Measurements from ENCODE around the gene SPACA5.
"Not testable (repeated sequence)": the region's sequence is repeated elsewhere in the genome, so short reads cannot be mapped to it uniquely, and the experiment has no call there.

The SPACA5 gene

DNA sequence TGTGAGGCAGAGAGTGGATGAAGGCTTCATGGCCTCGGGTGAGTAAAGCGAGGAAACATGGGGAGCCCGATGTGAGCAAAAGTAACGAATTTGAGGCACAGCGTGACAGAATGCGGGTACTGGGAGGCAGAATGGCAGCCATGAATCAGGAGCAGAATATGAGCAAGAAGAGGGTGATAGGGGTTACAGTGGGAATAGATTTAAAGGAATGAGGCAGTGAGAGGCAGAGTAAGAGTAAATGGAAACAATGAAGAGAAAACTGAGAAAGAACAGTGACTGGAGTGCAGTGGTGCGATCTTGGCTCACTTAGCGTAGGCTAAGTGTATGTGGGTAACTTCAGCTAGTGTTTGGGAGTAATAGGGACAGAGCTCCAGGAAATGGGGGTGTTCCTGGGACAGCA, at the start of gene SPACA5:
Gene SPACA5, plus strand, starts transcription at position 301 of the 400 bp plus-strand sequence. CDS start 815 bp downstream, outside the sequence.
- DNase-seq (ENCODE audit: low read depth in 2 of 2) = not testable (repeated sequence)

DNA sequence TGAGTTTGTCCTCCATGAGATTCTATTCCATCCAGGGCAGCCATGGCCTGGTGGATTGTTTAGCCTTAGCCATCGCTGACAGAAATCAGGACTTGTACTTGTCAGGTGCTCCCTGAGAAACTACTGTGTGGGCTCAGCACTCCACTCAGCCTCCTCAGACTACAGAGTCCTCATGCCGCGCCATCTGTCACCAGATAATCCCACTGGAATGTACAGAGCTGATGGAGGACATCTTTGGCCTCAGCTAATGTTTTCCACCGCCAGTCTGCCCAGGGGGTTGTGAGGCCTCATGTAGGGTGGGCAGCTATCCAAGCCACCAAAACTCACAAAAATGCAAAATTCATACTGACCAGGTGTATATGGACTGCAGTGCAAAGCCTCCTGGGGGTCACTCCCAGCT, 48.6 kb upstream of the SPACA5 start:
- not testable (repeated sequence) for DNase-seq (ENCODE audit: low read depth in 2 of 2)

DNA sequence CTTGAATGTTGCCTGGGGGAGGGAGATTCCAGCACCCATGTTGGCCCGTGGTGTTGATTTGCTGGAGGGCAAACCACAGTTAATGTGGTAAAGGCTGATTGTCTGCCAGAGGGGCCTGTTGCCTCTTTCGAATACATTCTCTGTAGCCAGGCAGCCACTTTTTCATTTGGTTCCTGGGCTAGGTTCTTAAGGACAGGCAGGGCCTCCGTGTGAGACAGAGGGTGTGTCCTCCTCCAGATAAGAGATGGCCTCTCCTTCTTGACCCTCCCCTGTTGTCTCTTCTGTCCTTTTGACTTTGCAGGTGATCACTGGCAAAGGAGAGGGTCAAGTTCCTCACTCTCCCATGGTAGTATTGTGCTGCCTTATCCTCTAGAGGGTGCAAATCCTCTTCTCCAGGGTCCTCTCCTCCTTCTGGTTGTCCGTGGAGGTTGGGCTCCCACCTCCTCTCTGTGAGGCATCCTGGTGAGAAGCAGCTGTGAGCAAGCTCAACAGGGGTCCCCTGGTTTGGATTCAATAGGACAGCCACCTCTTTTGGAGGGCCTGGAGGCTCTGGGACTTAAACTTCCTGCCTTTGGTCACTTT, 47.9 kb upstream of the SPACA5 start:
- no peak for DNase-seq (ENCODE audit: low read depth in 2 of 2)

DNA sequence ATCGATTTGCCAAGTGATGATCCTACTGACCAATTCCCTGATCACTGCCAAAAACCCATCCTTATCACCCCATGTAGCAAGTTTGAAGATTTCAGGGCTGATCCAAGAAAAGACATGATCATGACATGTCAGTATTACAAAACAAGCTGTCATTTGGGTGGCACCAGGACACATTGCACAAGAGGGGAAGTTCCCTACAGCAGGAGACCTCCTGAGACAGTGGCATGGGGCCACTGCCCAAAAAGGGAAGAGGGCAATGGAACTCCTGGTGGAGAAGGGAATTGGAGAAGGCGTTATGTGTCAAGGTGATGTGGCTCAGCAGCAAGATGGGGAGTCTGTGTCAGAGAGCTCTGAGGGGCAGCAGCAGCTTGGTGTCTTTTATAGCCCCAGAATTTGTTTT, 46.4 kb upstream of the SPACA5 start:
- no peak for DNase-seq (ENCODE audit: low read depth in 2 of 2)

DNA sequence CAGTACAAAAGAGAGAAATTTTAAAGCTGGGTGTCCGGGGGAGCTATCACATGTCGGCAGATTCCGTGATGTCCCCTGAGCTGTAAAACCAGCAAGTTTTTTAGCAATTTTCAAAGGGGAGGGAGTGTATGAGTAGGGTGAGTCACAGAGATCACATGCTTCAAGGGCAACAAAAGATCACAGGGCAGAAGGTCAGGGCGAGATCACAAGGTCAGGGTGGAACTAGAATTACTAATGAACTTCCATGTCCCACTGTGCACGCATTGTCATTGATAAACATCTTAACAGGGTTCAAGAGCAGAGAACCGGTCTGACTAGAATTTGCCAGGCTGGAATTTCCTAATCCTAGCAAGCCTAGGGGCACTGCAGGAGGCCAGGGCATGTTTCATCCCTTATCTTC, 45.0 kb upstream of the SPACA5 start:
- not testable (repeated sequence) for DNase-seq (ENCODE audit: low read depth in 2 of 2)

DNA sequence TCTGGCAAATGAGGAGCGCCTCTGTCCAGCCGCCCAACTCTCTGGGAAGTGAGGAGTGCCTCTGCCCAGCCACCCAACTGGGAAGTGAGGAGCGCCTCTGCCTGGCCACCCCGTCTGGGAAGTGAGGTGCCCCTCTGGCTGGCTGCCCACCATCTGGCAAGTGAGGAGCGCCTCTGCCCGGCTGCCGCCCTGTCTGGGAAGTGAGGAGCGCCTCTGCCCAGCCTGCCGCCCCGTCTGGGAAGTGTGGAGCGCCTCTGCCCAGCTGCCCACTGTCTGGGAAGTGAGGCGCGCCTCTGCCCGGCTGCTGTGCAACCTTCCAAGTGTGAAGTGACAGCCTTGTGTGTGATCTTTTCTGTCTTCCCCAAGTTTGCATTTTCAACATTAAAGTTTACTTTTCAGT, 41.3 kb upstream of the SPACA5 start:
- not testable (repeated sequence) for DNase-seq (ENCODE audit: low read depth in 2 of 2)

DNA sequence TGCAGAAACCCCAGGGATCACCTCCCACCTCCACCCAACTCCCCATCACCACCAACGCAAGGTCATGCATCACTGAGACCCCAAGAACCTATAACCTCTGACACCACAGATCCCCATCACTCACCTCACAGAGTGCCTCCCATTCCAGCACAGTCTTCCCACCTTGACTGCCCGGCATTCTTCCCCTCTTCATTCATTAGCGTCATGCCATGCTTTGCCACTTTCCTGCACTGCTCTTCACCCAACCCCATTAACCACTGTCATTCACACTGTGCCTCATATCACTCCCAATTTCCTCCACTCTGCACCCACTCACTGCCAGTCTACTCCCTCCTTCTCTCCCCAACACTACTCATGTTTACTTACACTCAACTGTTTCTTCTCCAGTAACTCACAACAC, 33.6 kb upstream of the SPACA5 start:
- no peak for DNase-seq (ENCODE audit: low read depth in 2 of 2)

DNA sequence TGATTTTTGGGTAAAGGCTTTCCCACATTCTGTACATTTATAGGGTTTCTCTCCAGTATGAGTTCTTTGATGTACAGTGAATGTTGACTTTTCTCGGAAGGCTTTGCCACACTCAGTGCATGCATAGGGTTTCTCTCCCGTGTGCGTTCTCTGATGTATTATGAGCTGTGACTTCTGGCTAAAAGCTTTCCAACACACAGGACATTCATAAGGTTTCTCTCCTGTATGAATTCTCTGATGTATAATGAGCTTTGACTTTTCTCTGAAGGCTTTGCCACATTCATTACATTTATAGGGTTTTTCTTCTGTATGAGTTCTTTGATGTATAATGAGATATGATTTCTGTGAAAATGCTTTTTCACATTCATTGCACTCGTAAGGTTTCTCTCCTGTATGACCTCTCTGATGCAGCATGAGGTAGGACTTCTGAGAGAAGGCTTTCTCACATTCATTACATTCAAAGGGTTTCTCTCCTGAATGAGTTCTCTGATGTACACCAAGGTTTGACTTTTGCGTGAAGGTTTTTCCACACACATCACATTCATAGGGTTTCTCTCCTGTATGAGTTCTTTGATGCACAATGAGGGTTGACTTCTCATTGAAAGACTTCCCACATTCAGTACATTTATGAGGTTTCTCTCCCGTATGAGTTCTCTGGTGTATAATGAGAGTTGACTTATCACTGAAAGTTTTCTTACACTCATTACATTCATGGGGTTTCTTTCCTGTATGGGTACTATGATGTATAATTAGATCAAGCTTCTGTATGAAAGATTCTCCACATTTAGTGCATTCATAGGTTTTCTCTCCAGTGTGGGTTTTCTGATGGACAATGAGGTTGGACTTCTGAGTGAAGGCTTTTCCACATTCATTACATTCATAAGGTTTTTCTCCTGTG, 30.3 kb upstream of the SPACA5 start:
- DNase-seq (ENCODE audit: low read depth in 2 of 2) = no peak

DNA sequence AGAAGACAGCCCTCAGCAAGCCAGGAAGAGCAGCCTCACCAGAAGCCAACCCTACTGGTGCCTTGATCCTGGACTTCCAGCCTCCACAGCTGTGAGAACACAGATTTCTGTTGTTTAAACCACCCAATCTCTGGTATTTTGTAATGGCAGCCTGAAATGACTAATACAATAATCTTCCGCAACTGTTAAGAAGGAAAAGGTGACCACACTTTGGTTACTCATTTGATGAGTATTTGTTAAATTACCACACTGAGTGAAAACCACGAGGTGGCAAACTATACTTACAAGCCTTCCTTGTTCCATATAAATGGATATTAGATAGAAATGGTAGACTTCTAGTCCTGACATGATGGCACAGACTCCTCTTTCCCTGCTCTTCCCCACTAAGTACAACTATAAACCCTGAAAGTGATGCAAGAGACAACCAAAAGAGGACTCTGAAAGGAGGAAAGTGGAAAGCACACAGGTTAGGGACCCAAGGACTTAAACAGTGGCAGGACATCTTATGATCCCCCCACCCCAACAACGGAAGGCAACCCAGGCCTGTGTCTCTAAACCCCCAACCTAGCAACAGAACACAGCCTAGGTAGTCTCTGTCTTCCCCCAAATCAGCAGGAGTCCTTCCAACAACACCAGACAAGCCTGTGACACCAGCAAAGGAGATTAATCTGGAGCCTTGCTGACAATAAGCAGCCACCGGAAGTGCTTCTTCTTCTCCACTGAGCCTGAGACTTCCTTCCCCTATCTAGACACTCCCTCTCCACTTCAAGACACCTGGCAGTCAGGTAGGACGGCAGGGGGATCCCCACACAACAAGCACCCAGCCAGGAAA, 15.3 kb upstream of the SPACA5 start:
- no peak for DNase-seq (ENCODE audit: low read depth in 2 of 2)

DNA sequence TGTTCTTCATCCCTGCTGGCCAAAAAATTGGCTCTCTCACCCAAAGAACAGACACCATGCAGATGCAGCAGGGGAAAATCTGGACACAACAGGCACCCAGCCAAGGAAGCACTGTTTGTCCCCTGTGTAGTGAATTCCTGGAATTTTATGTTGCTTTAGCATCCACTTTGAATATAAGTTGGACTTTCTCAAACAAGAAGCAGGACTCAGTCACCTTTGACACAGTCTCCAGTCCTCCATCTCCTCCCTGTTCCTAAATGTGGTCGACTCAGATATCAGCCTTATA, 14.8 kb upstream of the SPACA5 start:
- no peak for DNase-seq (ENCODE audit: low read depth in 2 of 2)

DNA sequence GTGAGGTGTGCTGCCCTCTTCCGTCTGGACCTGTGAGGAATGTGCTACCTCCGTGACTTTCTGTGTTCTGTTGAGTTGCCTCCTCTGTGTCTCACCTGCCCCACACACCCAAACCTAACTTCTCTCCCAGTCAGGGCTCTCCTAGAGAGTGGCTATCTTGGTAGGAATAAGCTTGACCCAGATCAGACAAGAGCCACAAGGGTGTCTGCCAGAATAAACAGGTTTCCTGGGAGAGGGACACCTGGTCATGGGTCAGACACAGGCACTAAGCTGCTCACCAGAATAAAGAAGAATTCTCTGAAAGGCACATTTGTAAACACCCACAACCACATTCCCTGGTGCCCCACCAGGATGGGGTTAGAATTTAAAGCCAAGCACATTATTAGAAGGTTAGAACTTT, 14.1 kb upstream of the SPACA5 start:
- DNase-seq (ENCODE audit: low read depth in 2 of 2) = no peak

DNA sequence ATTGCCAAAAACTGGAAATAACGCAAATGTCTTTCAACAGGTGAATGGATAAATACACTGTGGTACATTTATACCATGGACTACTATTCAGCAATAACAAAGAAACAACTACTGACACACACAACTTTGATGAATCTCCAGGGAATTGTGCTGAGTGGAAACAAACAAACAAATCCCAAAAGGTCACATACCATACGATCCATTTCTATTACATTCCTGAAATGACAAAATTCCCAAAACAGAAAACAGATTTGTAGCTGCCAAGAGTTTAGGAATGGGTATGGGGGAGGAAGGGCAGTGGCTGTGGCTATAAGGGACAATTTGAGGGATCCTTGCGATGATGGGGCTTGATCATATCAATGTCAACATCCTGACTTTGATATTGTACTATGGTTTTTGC, 5.5 kb upstream of the SPACA5 start:
- no peak for DNase-seq (ENCODE audit: low read depth in 2 of 2)

DNA sequence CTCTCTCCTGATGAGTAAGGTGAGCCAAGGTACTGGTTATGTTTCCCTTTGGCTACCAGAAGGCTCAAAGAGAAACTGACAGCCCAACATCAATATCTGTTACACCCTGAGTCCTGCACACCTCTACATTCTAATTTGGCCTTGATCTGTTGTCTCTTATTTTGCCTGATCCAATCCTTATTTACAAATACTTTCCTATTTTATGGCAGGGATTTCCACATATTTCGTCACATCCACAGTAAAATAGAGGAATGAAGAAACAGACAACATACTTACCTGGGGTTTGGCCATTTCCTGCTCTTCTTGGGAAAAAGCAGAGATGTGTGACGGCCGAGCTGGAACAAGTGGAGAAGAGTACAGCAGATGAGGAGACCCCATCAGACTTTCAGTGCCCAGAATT, 4.5 kb upstream of the SPACA5 start:
- DNase-seq (ENCODE audit: low read depth in 2 of 2) = no peak

DNA sequence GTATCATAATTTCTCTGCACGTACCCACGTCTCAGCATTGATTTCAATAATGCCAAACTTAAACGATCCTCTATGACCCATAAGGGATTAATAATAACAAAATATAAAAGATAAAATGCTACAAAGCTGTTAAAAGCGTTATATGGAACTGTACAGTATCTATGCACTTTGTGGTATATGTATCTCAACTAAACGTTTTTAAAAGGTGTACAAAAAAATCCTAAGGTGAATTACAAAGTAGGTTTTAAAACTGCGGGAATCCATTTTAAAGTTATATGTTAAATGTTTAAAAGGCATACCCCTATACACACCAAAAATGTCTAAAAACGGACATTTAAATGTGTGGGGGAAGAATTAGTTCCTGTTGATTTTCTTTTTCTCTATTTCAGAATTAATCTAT, 3.9 kb upstream of the SPACA5 start:
- DNase-seq (ENCODE audit: low read depth in 2 of 2) = no peak

DNA sequence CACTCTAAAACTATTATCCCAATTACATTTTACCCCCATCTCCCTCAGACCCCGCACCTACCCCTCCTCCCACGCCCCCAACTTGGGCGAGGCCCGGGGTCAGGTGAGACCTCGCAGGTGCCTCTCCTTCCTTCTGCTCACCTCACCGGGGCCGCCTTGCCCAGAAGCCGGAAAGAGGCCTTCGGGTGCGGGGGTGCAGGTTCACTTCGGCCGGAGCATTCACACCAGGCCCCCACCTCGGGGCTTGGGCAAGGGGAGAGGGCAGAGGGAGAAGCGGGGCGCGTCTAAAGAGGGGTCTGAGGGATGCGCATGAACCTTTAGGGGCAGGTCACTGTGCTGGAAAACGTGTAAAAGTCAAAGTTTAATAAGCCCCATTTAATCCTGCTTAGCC, 3.4 kb upstream of the SPACA5 start:
- DNase-seq (ENCODE audit: low read depth in 2 of 2) = no peak

DNA sequence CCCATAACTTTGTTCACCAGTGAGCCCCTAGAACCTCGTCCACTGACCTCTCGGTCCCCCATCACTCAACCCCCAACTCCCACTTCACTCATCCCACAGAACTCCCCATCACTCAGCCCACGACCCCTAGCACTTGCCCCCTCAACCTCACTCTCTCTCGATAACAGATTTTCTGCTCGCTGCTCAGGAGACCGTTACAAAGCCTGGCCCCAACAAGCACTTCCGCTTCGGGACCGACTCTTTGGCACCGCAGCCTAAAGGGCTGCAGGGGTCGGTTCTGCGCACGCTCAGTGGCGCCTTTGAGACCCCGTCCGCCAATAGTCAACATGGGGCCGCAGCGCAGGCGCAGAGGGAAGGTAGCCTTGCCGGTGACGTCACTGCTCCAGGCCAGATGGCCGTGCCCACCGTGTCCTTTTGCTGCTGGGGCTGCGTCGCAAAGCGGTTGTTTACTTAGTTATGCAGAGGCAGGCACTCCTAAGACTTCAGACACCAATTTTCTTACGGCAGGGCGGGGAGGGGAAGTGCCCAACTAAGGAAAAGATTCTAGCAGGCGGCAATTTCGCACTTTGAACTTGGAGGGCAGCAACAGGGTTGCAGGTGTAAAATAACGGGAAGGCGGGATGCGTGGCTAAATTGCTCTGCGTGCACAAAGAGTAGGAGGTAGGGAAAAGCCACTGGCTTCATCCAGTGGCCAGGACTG, 2.9 kb upstream of the SPACA5 start, which contains the start of gene ZNF182:
Gene ZNF182, minus strand, starts transcription at position 232 of the 700 bp plus-strand sequence. CDS start 1,380 bp downstream, outside the sequence.
- DNase-seq (ENCODE audit: low read depth in 2 of 2) = peak; percentile 79 to 84

DNA sequence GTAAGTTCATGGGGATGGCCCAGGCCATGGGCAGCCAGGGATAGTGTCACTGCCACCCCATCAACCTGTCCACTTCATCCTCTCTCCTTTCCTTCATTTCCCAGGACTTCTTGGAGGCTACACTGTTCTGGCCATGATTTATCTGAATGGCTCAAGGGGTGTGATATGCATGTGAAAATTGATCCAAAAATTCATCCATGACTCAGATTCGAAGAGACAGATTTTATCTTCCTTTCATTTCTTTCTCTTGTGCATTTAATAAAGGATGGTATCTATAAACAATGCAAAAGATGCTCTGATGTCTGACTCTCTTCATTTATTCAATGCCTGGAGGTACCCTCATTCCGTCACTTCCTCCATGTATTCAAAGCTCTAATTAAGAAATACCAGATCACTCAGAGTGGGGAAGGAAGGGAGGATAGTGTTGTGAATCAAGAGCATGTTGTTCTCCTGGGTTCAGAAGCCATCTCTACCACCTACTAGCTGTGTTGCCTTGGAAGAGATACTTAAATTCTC, 2.7 kb downstream of the SPACA5 start:
- DNase-seq (ENCODE audit: low read depth in 2 of 2) = not testable (repeated sequence)

DNA sequence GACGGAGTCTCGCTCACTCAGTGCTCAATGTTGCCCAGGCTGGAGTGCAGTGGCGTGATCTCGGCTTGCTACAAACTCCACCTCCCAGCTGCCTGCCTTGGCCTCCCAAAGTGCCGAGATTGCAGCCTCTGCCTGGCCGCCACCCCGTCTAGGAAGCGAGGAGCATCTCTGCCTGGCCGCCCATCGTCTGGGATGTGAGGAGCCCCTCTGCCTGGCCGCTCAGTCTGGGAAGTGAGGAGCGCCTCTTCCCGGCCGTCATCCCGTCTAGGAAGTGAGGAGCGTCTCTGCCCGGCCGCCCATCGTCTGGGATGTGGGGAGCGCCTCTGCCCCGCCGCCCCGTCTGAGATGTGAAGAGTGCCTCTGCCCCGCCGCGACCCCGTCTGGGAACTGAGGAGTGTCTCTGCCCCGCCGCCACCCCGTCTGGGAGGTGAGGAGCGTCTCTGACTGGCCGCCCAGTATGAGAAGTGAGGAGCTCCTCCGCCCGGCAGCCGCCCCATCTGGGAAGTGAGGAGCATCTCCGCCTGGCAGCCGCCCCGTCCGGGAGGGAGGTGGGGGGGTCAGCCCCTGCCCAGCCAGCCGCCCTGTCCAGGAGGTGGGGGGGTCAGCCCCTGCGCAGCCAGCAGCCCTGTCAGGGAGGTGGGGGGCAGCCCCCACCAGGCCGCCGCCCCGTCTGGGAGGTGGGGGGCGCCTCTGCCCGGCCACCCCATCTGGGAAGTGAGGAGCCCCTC, 10.0 kb downstream of the SPACA5 start:
- DNase-seq (ENCODE audit: low read depth in 2 of 2) = not testable (repeated sequence)

DNA sequence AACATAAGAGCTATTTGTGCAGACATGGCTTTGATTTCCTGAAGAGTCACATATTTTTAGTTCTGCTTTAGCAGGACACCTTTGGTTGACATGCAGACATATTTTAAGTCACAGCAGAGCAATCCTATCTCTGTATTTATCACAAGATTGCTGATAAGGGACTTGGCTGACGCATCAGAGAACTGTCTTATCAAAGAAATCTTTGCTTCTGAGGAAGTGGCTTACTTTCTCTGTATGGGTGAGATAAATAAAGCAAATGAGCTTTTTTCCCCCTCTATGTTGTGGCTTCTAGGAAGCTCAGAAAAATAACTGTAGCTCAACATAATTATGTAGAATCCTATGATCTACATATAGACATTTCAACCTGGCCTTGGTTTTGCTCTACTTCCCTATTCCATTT, 13.1 kb downstream of the SPACA5 start:
- DNase-seq (ENCODE audit: low read depth in 2 of 2) = not testable (repeated sequence)

DNA sequence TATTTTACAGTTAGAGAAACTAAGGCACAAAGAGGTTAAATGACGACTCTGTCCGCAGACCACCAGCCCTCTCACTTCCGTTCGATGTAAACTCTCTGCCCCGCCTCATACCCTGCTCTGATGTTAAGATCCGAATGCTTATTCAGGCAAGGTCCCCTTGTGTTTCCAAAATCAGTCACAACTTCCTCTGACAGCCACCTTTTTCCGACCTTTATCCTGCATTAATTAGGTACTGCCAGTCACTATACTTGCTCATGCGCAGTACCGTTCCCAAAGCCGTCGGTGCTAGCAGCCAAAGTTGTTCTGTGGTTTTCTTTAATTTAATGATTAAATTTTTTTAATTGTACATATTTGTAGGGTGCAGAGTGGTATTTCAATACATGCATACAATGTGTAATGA, 13.7 kb downstream of the SPACA5 start:
- DNase-seq (ENCODE audit: low read depth in 2 of 2) = not testable (repeated sequence)
